GM21825 (cell line): ENCODE data around the gene NELL1.

Source experiments
- ATAC-seq: cut with Tn5 transposase; IDR thresholded peaks from one replicate; pipeline ENCODE4 v1.9.1; 2021; ENCODE audit warnings: mild to moderate bottlenecking, moderate library complexity; ENCODE audit not compliant: unreplicated experiment

NELL1 gene

DNA sequence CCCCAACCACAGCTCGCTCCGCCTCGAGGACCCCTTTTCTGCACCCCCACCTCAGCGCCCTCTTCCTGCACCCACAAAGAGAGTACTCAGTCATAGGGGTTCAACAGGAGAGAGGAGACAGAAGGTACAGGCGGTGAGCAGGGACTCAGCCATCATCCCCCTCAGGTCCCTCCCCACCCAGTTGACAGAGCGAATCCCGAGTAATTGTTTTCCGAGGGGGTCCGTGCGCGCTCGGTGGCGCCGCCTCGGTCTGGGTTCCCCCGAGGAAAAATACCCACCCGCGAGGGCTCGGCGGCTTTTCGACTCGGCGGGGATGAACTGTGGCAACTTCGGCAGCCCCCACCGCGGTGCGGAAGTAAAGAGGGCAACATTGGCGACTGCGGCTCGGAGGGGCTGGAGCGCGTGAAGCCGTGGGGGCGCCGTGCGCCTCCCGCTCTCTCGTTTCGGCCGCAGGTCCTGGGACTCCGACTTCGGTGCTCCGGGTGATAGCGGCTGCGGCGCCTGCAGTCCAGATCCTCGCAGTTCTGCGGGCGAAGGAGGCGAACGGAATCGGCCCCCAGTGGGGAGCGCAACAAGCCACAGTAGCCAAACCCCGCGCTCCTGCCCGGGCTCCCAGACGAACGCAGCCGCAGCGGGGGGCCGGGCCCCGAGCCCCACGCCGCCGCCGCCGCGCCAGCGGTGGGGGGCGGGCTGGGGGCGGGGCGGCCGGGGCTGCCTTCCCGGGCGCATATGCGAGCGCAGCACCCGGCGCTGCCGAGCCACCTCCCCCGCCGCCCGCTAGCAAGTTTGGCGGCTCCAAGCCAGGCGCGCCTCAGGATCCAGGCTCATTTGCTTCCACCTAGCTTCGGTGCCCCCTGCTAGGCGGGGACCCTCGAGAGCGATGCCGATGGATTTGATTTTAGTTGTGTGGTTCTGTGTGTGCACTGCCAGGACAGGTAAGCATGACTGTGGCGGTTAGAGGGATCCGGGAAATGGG, at the start of gene NELL1:
TSS of gene NELL1 (plus strand) at position 743 of the 976 bp plus-strand sequence.
- no peak for ATAC-seq

DNA sequence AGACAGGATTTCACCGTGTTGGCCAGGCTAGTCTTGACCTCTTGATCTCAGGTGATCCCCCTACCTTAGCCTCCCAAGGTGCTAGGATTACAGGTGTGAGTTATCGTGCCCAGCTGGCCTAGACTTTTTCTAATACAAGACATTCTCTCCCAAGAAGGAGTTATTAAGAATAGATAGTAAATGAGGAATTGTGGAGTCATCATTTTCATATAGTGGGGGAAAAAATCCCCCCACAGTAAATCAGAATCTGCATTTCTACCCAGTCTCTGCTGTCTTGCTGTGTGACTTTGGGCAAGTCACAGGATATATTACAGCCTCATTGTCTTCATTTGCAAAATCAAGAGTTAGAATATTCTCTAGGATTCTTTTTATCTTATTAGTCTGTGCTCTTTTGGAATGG, 48.4 kb upstream of the NELL1 start:
- no peak for ATAC-seq

DNA sequence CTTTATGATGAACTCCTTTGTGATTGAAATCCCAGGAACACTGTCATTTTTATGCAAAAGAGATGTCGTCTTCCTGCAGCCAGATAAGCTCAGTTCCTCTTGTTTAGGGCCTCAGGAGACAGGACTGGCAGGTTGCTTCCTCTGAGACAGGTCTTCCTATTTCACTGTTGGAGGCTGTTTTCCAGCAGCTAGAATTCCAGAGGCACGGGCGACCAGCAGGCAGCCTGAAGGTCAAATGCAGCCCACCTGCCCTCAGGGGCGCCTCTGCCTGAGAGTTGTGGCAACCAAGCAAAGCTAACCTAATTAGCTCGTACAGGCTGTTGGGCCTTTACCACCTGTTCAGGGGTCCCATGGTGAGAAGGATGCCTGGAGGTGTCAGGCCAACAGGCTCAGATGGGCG, 47.7 kb upstream of the NELL1 start:
- no peak for ATAC-seq

DNA sequence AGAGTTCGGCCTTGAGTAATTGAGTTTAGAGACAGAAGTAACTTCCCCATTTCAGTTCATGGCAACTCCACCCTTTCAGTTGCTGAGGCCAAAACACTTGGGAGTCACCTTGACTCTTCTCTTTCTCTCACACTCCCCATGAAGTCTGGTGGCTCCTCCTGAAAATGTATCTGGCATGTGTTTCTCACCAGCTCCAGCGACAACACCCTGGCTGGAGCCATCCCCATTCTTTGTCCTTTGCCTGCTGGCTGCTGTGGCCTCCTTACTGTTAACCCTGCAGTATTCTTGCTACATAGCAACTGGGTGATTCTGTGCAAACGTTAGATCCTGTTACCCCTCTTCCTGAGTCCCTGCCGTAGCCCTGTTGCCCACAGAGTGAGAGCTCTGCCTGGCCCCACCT, 46.1 kb upstream of the NELL1 start:
- no peak for ATAC-seq

DNA sequence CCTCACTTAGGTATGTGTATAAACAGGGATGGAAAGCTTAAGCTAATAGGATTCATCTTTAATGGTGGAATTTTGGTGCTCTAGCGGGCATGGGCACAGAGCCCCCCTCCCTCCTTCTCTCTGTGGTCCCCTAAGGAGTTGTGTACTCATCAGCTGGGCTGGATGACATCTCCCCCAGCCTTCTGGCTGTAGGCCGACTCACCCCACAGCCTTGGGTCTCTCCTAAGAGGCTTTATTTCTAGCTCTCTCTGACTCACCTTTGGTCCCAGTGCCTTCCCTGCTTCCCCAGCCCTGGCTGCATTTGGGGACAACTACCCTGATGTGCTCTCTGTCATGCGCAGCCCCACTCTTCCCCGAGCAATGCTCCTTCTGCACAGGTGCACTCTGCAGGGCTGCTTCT, 43.1 kb upstream of the NELL1 start:
- no peak for ATAC-seq

DNA sequence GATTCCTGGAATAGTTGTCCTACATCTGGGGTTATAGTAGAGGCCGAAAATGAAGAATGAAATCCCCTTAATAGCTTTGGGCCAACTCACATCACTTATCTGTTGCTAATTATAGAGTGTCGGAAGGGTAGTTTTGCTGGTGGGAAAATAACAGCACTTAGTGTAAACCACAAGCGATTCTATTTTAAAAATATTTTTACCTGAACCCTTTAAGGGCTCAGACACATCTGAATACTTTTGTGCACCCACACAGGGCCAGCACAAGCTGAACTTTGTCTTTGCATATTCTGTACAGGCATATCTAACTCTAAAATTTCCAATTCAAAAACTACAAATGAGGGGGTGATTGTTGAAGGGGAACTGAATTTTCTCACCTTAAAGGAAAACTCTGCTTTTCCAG, 42.4 kb upstream of the NELL1 start:
- ATAC-seq = no peak

DNA sequence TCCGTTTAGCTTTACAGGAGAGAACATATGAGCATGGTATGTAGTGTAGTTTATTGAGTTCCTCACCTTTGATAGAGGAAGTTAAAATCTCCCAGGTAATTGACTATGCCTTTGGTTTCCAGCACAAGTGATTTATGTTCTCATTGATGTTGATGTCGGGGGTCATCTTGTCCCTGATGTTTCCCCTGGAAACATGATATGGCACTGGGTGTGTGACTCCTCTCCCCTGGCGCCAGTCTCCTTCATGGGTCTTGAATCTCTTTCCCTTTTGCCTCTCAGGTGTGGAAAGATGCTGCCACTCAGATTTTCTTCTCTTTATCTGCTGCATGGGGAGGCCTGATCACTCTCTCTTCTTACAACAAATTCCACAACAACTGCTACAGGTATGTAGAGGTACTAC, 41.7 kb upstream of the NELL1 start:
- ATAC-seq = no peak

DNA sequence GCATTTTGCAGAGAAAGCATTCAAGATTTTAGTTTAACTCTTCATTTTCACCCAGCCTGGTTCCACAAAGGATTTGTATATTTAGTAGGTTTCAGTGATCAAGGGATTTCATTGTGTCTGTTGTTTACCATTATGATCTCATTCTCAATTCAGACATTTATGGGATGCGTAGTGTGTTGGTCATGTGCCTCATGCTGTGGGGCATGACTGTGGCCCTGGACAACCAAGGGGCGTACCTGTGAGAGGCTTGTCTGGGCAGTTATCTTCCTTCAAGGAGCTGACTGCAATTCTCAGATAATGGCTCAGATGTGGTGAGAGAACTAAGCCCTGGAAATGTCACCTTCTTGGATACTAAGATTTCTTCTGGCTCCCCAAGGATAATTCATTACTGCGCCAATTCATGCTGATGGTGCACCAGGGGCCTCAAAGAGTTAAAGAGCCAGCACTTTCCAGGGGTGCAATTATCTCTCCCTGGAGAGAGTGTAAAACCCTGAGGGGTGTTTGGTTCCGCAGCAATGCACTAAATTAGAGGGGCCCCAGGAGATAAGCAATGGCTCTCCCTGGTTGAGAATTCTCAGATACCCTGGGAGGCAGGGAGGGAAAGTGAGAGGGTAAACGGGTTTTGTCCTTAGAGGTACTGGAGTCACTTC, 37.7 kb upstream of the NELL1 start:
- ATAC-seq = no peak

DNA sequence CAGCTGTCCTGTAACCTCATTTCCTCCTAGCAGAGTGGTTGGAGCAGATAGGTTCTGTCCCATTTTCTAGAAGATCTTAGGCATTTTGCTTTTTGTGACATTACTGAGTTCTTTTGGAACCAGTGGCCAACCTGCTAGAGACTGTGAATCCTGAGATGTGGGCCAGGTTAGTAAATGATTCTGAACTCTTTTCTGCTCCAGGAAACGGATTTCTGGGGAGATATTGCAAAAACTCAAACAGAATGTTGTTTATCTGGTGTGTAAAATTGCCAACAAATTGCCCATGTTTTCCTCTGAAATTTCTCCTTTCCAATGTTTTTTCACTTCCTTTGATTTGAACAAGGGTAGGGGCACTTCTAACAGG, 37.2 kb upstream of the NELL1 start:
- ATAC-seq = no peak

DNA sequence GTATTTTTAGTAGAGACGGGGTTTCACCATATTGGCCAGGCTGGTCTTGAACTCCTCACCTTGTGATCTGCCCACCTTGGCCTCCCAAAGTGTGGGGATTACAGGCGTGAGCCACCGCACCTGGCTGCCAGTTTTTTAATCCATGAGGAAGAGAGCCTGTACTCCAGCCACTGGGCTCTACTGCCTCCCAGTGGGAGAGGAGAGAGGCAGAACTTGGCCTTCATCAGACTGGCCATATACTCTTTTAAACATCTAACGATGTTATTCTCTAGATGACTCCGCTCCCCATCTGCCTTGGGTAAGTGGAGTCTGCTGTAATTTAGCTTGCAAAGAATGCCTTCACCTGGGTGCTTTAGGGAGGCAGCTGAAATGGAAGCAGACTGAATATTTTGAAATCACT, 35.3 kb upstream of the NELL1 start:
- ATAC-seq = no peak

DNA sequence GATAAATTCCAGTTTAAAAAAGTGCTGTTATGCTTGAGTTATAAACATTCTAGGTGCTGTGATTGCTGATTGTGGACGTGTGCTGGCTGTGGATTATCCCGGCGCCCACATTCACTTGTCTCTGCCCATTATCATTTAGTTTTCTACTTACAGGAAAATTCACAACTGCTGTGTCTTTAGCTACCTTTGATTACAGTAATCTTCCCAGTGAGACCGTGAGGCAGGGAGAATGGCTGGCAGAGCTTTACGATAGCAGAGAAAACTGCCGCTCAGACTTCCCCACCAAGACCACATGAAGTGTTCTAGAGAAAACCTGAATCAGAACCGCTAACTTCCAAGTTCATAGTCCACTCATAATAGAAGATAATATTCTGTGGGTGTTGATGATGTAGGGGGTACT, 34.6 kb upstream of the NELL1 start:
- no peak for ATAC-seq

DNA sequence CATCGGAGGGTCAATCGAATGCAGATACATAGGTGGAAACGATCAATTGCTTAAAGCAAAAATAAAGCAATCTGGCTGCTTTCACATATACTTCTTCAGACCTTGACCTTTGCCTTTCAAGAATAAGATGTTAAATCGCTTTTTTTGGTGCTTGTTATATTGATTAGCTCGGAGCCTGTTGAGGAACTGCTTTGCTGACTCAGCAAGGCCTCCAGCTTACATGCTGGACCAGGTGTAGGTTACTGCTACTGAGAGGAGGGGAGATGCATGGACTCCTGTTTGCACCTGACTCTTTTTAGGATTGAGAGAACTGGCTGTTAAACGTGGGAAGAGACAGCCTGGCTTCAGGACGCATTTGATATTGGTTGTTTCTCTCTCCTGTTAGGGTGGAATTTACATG, 31.3 kb upstream of the NELL1 start:
- no peak for ATAC-seq

DNA sequence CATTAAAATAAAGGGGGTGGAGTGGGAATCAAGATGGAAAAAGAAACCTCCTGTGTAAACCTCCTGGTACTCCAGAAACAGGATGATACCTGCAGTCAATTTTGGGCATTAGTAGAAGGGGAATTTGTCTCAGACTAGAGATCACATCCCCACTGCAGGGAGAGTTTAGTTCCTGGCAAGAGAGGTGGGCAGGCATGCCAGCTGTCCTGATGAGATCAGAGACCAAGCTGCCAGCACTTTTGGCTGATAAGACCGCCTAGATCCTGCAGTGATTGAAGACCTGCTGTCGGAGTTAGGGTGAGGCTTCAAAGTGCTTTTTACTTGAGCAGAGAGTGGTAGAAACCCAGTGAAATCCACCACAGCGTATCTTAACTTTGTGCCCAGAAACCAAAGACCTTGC, 29.7 kb upstream of the NELL1 start:
- ATAC-seq = no peak

DNA sequence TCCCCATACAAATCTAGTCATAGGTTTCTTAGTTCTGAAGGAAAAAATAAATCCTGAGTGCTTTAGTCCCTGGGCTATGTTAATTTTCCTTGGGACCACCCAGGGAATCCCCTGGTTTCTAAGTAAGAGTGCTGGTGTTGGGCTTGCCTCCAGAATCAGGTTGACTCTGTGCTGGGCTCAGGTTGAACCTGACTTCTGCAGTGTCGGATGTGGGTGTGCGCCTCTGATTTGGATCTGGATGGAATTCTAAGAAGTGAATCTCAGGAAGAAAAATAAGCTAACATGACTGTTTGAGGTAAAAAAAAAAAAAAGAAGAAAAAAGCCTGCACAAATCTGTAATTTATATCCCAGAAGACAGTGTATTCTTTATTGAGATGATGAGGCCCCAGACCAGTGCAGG, 29.0 kb upstream of the NELL1 start:
- no peak for ATAC-seq

DNA sequence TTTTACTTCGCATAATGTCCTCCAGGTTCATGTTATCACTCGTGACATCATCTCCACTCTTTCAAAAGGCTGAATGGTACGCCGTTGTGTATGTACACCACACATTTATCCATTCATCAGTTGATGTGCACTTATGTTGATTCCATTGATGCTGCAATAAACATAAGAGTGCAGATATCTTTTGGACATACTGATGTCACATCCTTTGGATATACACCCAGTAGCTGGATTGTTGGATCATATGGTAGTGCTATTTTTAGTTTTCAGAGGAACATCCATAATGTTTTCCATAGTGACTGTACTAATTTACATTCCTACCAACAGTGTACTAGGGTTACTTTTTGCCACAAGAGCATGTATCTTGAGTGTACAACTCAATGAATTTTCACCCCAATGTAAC, 25.0 kb upstream of the NELL1 start:
- no peak for ATAC-seq

DNA sequence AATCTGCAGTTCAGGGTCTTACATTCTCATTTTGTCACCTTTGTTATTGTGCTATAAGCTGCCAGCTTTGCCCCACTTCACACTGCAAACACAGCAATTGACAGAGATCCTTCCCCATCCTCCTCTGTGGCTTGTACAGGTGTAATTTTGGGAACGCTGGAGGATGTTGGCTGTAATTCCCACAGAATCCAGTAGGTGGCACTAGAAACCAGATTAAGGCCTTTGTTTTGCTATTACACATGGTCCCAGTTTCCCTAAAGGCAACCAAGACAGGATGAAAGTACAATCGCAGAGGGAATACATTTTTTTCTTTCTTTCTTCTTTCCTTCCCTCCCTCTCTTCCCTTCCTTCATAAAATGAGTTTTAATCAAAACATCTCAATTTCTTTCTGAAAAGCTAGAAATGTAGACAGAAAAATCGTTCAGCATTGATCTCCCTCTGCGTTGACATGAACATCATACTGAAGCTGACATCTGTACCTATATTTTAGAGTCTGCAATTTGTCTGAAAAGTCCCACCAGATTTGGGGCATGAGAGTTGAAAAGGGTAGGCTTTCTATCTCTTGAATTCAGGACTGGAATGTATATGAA, 21.3 kb upstream of the NELL1 start:
- ATAC-seq = peak; percentile 79

DNA sequence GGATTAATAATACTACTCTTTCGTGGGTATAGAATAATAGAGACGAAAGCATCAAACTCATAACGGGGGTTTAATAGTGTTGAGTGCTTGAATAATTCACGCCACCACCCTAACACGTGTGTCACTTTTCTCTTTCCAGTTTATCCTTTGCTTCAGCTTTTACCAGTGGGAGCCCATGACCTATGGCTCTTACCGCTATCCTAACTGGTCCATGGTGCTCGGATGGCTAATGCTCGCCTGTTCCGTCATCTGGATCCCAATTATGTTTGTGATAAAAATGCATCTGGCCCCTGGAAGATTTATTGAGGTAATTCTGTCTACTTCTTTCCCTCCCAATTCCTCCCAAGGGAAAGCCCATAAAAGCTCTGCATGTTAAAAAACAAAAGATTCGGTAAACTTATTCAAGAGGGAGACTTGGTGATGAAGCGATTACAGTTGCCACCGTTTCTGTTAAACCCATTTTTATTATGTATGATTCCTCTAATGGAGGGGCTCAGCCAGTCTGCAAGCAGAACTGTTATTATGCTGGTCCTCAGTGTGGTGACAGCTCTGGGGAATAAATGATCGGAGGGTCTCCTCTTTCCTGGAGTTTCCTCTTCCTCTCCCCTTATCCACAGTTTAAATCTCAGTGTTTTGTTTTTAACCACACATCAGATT, 17.1 kb upstream of the NELL1 start:
- ATAC-seq = no peak

DNA sequence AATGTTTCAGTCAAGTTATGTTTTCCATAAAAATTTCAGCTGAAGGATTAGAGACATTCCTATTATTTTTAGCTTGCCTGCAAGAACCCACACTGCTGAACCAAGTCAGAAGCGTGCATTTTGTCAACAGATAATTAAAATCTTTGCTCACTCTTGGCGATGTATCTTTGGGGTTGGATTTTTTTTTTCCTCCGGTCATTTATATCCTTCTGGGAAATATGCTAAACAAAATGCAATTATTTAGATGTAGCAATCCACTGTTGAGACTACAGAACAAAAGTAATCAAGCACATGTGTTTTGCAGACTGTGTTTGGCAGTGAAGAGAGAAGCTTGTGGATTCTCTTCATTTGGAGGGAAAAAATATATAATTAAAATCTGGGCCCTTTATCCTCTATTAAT, 15.3 kb upstream of the NELL1 start:
- no peak for ATAC-seq

DNA sequence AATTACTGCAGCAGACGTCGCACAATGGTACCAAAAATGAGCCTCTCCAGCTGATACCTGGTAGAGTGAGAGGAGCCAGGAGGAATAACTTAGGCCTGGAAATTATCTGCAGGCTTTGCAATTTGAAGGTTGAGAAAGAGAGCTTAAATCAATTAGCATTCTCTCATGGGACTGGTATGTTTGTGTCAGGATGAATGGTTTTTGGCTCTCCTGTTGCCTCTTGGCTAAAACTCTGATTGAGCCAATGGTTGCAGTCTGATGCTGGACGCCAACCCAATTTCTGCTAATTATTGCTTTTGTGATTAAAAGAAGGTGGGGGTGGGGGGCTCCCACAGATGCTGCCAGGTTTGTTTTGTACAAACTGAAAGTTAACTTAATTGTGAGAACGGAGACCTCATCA, 12.5 kb upstream of the NELL1 start:
- no peak for ATAC-seq

DNA sequence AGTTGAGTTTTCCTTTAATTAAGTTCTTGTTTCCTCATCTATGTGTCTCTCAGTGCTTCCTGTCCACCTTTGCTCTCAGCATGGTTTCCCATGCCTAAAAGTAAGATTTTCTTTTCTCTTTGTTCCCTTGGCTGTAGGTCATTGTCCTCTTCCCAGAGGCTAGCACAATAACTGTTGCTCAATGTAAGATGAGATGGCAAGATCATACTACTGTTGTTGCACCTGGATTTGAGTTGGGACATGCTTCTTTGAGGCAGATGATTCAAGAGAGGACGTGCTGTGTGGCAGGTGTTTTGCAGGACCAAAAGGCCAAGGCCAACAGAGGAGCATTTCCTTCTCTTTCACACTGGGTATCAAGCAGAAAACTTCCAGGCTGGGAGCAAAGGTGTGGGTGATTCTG, 11.3 kb upstream of the NELL1 start:
- no peak for ATAC-seq

DNA sequence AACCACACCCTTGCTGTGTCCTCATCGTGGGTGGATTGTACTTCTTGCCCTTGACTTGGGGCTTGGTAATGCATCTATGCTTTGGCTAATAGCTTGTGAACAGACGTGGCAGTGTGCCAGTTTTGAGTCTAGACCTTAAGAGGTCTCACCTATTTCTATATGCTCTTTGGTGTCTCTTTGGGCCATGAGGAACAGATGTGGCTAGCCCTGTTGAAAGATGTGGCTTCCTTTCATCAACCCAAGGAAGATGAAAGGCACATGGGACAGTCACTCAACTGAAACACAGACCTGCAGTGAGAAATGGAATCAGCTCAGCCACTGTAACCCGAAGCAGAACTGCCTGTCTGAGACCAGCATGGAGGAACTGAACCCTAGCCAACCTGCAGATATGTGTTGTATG, 7.9 kb upstream of the NELL1 start:
- ATAC-seq = no peak

DNA sequence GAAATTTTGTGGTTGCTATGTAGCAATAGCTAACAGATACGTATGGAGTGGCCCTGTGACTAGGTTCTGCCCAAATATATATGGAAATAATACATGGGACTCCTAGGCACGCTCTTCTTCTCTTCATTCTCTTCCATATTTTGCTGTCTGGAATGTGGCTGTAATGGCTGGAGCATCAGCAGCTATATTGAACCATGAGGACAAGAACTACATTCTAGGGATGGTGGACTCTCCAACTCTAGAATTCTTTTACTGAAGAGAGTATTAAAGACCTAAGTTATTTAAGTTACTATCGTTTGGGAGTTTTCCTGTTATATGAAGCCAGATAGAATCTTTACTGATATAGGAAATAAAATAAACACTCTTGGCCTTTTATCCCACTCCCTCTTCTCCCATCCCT, 7.5 kb upstream of the NELL1 start:
- ATAC-seq = no peak
